ENCODE measurements around the gene GPR148. TPM values are rescaled to one million over a fixed set of nuclear protein-coding genes. Genes with fewer than 3 reads are reported as not detected.

GPR148 gene
- total RNA-seq, 2 donors from 2014 or later, result not detected

GRCh38 chr2:130762031-130762909 lies 33.4 kb downstream of the GPR148 start:
- no peak for TF ChIP-seq CTCF (IDR thresholded peaks at IDR 0.05)
- DNase-seq (ENCODE audit: low spot score) (no peak), ATAC-seq (ENCODE audit: insufficient number of reproducible peaks, low FRiP score, low read depth) (no peak)
- Histone ChIP-seq H3K4me1 (ENCODE audit: control insufficient read depth in 1 of 2, low read depth in 2 of 2) (no peaks in the 10 kb centered on the region), H3K4me3 (no peak overlapping the region), H3K27me3 (replicated peaks; ENCODE audit: insufficient read depth) (no peaks in the 10 kb centered on the region), H3K9me3 (no peaks in the 10 kb centered on the region), H3K27ac (no peak overlapping the region), H3K36me3 (no peaks in the 10 kb centered on the region)

- Histone ChIP-seq H3K36me3 (no peaks in the 10 kb centered on the region), H3K27ac (no peak overlapping the region), H3K4me1 (ENCODE audit: control insufficient read depth in 1 of 2, low read depth in 2 of 2) (no peaks in the 10 kb centered on the region), H3K27me3 (replicated peaks; ENCODE audit: insufficient read depth) (no peaks in the 10 kb centered on the region), H3K9me3 (no peaks in the 10 kb centered on the region), H3K4me3 (no peak overlapping the region)
- DNase-seq (ENCODE audit: low spot score), result no peak
- no peak for ATAC-seq (ENCODE audit: insufficient number of reproducible peaks, low FRiP score, low read depth)
- TF ChIP-seq CTCF (IDR thresholded peaks at IDR 0.05), result no peak
Observed at GRCh38 chr2:130762910-130763385, 34.1 kb downstream of the GPR148 start.

- Histone ChIP-seq H3K4me3 (no peak overlapping the region), H3K27ac (no peak overlapping the region), H3K36me3 (no peaks in the 10 kb centered on the region), H3K27me3 (replicated peaks; ENCODE audit: insufficient read depth) (no peaks in the 10 kb centered on the region), H3K4me1 (ENCODE audit: control insufficient read depth in 1 of 2, low read depth in 2 of 2) (no peaks in the 10 kb centered on the region), H3K9me3 (no peaks in the 10 kb centered on the region)
- ATAC-seq (ENCODE audit: insufficient number of reproducible peaks, low FRiP score, low read depth) (no peak), DNase-seq (ENCODE audit: low spot score) (no peak)
- TF ChIP-seq CTCF (IDR thresholded peaks at IDR 0.05), result no peak
Observed at GRCh38 chr2:130763405-130763804, 34.5 kb downstream of the GPR148 start.

- Histone ChIP-seq H3K27me3 (replicated peaks; ENCODE audit: insufficient read depth) (no peaks in the 10 kb centered on the region), H3K4me1 (ENCODE audit: control insufficient read depth in 1 of 2, low read depth in 2 of 2) (no peaks in the 10 kb centered on the region), H3K4me3 (no peak overlapping the region), H3K9me3 (no peaks in the 10 kb centered on the region), H3K27ac (no peak overlapping the region), H3K36me3 (no peaks in the 10 kb centered on the region)
- TF ChIP-seq CTCF (IDR thresholded peaks at IDR 0.05), result no peak
- DNase-seq (ENCODE audit: low spot score) (no peak), ATAC-seq (ENCODE audit: insufficient number of reproducible peaks, low FRiP score, low read depth) (no peak)
Observed at GRCh38 chr2:130764035-130764820, 35.4 kb downstream of the GPR148 start.

- TF ChIP-seq CTCF (IDR thresholded peaks at IDR 0.05), result no peak
- no peak for ATAC-seq (ENCODE audit: insufficient number of reproducible peaks, low FRiP score, low read depth)
- H3K27me3 ChIP-seq (replicated peaks; ENCODE audit: insufficient read depth), result no peaks in the 10 kb centered on the region
- no peaks in the 10 kb centered on the region for H3K9me3 ChIP-seq
- no peak overlapping the region for H3K4me3 ChIP-seq
- no peak for DNase-seq (ENCODE audit: low spot score)
- H3K36me3 ChIP-seq, result no peaks in the 10 kb centered on the region
- H3K27ac ChIP-seq, result no peak overlapping the region
- no peaks in the 10 kb centered on the region for H3K4me1 ChIP-seq (ENCODE audit: control insufficient read depth in 1 of 2, low read depth in 2 of 2)
Observed at GRCh38 chr2:130764821-130765115, 35.9 kb downstream of the GPR148 start.
